Measurements from ENCODE around the gene HLA-DPB1.

DNA sequence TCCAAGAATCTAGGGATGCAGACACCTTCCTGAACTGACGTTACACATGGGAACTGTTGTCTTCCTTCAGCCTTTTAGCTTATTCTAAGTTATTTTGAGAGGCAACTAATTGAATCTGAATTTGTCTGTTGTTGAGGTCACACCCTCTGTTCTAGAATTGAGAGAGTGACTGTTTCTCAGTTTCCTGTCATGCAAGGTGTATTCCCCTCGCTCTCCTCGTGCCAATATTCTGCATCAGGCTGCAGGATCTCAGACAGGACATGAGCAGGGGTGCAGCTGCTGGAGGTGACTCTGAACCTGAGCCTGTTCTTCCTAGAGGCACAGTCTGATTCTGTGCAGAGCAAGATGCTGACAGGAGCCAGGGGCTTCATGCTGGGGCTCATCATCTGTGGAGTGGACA is 52.5 kb downstream of the HLA-DPB1 start:
- TF ChIP-seq POLR2A (IDR thresholded peaks at IDR 0.05): no peak
- TF ChIP-seq EP300 (IDR thresholded peaks at IDR 0.05; ENCODE audit: low read depth): no peak
- TF ChIP-seq, protein P1, sequence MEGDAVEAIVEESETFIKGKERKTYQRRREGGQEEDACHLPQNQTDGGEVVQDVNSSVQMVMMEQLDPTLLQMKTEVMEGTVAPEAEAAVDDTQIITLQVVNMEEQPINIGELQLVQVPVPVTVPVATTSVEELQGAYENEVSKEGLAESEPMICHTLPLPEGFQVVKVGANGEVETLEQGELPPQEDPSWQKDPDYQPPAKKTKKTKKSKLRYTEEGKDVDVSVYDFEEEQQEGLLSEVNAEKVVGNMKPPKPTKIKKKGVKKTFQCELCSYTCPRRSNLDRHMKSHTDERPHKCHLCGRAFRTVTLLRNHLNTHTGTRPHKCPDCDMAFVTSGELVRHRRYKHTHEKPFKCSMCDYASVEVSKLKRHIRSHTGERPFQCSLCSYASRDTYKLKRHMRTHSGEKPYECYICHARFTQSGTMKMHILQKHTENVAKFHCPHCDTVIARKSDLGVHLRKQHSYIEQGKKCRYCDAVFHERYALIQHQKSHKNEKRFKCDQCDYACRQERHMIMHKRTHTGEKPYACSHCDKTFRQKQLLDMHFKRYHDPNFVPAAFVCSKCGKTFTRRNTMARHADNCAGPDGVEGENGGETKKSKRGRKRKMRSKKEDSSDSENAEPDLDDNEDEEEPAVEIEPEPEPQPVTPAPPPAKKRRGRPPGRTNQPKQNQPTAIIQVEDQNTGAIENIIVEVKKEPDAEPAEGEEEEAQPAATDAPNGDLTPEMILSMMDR (IDR thresholded peaks at IDR 0.05): no peak
- TF ChIP-seq POLR2AphosphoS5 (IDR thresholded peaks at IDR 0.05): no peak
